ENCODE data around the gene EHBP1.
"Not testable (repeated sequence)": the region's sequence is repeated elsewhere in the genome, so short reads cannot be mapped to it uniquely, and the experiment has no call there.

EHBP1 gene

GRCh38 chr2:63053889-63054602, 348.5 kb downstream of the EHBP1 start:
- no peak for DNase-seq

GRCh38 chr2:63054841-63055225, 349.3 kb downstream of the EHBP1 start:
- no peak for DNase-seq

GRCh38 chr2:63055226-63056106, 350.0 kb downstream of the EHBP1 start:
- no peak for DNase-seq

- no peak for DNase-seq
Measured at GRCh38 chr2:63056107-63057050, 350.9 kb downstream of the EHBP1 start.

GRCh38 chr2:63057249-63058143, 352.0 kb downstream of the EHBP1 start:
- no peak for DNase-seq

GRCh38 chr2:63058144-63058920, 352.8 kb downstream of the EHBP1 start:
- no peak for DNase-seq

GRCh38 chr2:63058921-63059792, 353.6 kb downstream of the EHBP1 start:
- no peak for DNase-seq

- no peak for DNase-seq
Measured at GRCh38 chr2:63059793-63060471, 354.4 kb downstream of the EHBP1 start.

- DNase-seq: no peak
Measured at GRCh38 chr2:63060472-63060991, 355.0 kb downstream of the EHBP1 start.

- DNase-seq: no peak
Measured at GRCh38 chr2:63064197-63064596, 358.7 kb downstream of the EHBP1 start.

- DNase-seq: no peak
Measured at GRCh38 chr2:63064661-63065060, 359.1 kb downstream of the EHBP1 start.

- DNase-seq: no peak
Measured at GRCh38 chr2:63066265-63066664, 360.8 kb downstream of the EHBP1 start.

- no peak for DNase-seq
Measured at GRCh38 chr2:63066838-63067237, 361.3 kb downstream of the EHBP1 start.

- no peak for DNase-seq
Measured at GRCh38 chr2:63071664-63072063, 366.2 kb downstream of the EHBP1 start.

- no peak for DNase-seq
Measured at GRCh38 chr2:63073994-63074393, 368.5 kb downstream of the EHBP1 start.

GRCh38 chr2:63074399-63074798, 368.9 kb downstream of the EHBP1 start:
- not testable (repeated sequence) for DNase-seq

- no peak for DNase-seq
Measured at GRCh38 chr2:63078852-63079606, 373.5 kb downstream of the EHBP1 start.

- no peak for DNase-seq
Measured at GRCh38 chr2:63081404-63081803, 375.9 kb downstream of the EHBP1 start.

Measured in activated gamma-delta T cell (primary cell).